ENCODE results near the gene ADAMTS9.

Gene ADAMTS9

DNA sequence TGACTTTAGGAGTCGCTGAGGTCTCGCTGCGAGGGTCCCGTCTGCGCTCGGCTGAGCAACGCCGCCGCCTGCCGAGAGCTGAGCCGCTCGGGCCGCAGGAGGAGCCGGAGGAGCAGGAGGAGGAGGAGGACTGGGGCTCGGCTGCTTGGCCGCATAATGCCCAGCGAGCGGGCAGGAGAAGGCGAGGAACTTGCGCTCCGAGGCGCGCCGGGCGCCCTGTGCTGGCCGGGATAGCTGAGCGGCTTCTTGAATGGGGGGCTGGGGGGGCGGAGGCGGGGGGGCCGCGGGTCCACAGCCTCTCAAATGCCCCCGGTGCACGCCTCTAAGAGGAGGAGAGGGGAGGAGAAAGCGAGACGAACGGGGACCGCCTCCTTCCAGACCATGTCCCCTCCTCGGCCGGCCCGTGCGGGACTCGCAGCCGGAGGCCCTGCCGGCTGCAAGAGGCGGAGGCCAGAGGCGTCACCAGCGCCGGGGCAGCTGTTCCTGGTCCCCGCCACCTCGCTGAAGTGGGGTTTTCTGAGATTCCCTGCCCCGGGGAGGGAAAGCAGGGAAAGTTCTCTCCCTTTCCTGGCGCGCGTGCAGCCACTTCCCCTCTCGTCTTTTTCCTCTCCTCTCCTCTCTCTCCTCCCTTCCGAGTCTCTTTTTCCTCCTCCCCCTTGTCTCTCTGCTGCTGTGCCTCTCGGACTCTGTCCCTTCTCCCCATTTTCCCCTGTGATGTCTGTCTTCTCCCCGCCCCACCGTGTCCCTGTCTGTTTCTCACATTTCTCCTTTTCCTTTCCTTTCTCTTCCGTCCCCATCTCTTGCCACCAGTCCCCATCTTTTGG, at the start of gene ADAMTS9:
ADAMTS9 (minus strand) TSS at position 220 of the 824 bp plus-strand sequence. CDS start 343 bp downstream, outside the sequence.
- DNase-seq = no peak

DNA sequence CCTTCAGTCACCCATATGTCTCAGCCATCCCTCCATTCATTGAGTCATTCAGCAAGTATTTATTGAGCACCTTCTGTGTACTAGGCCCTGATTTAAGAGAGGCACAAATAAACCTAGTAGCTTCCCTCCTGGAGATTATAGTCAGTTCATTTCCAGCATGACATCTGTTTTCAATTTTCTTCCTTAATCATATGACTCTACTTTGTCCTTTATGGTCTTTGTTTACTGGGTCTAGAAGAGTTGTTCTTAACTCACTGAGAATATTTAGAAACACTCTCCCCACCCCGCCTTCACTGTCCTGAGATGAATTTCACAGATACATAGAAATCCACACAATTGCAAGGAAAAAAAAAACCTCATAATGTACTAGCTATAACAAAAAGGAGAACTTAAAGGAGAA, 44.8 kb upstream of the ADAMTS9 start:
- DNase-seq = no peak

DNA sequence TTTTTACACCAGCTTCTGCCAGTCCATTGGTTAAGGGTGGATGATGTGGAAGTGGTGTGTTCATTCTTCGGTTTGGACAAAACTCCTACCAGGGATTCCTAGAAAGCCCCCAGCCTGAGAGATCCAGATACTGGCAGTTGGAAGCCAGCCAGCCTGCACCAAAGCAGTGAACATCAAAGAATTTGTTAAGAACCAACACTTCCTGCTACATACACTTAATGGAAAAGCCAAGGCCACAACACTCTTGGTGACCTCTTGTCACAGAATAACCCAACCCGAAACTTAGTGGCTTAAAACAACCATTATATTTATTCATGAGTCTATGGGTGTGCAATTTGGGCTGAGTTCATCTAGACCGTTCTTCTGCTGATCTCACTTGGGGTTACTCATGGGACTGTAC, 42.9 kb upstream of the ADAMTS9 start:
- DNase-seq = no peak

DNA sequence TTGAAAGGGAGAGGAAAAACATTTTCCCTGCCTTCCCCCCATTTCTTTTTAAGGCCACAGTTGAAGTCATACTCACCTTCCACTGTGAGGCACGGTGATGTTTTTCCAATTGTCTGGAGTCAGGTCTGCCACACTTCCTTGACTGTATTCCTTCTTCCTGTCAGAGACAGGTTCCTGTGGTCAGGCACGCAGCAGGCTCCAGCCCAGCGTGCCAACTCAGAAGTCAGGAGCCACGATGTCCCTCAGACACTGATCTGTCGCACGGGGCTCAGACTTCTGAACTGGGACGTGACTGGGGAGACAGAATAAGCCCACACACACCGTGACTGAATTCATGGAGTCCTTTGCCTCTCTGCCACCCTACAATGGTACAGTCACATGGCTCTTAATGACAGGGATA, 41.2 kb upstream of the ADAMTS9 start:
- DNase-seq = no peak

DNA sequence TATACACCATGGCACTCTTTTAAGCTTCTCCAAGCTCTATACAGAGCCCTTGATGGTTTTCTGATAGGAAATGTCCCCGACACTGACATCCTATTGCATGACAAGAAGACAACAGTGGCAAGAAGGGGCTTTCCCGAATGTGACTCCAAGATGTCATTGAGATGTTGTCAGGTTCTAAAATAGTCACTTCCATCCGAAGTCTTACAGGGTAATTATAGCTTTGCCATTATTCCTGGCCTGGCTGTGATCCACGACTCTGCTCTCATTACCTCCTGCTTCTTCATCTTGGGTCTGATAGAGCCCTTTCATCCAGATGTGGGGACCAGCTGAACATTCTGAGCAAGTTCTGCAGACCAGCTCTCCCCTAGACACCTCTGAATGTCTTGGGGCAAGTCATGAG, 40.6 kb upstream of the ADAMTS9 start:
- DNase-seq = no peak

DNA sequence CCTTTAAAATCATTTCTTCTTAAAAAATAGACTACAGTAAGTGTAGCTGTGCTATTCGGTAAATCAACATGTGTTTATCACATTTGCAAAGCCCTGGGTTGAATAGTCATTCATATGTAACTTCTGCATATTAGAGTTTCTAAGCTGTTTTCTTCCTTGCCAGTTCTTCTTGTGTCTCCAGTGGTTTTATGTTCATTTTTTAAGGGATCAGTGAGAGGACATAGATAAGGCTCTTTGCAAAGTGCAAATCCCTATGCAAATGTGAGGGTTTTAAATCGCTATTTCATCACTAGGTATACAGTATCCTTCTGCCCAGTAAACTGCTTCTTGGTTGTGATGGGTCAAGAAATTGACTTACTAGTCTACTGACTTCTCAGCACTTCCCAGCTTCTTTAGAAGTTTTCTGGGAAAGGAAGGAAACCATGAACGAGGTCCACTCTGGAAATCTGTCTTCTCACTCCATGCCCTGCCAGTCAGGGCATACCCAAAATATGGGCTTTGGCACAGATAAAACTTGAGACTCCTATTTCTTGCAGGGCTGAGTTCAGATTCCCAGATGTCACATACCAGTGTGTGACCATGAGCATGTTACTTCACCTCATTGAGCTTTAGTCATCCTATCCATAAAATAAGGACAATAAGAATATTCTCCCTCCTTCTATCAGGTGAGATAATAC, 38.8 kb upstream of the ADAMTS9 start:
- DNase-seq = no peak

- no peak for DNase-seq
Observed at GRCh38 chr3:64718976-64719375, 31.2 kb upstream of the ADAMTS9 start.

GRCh38 chr3:64717872-64718613, 30.2 kb upstream of the ADAMTS9 start:
- DNase-seq = no peak

- DNase-seq = no peak
Observed at GRCh38 chr3:64717411-64717810, 29.6 kb upstream of the ADAMTS9 start.

DNA sequence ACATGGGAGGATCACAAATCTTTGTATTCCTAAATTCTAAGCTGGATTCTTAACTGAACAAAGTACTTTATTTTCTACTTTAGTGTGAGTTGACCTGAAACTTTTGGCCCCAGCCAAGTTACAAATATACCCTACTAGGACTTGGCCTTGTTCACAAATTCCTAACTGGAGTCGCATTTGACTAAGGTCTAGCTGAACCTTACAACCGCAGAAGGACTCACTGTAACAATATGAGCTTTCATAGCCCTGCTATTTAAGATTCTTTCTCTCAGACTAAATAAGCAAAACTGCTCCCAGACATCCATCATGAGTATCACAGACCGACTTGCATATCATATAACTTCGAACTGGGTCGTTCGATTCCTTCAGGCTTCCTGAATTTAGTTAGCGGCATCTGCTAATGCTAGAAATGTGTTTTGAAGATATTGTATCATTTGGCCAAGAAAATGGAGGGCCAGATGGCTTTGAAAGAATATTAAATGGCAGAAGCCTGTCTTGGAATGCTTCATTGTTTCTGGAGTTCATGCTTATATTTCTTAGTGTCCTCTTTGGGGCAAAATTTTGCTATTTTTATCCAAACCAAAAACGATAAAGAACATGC, 28.4 kb upstream of the ADAMTS9 start:
- DNase-seq = no peak

DNA sequence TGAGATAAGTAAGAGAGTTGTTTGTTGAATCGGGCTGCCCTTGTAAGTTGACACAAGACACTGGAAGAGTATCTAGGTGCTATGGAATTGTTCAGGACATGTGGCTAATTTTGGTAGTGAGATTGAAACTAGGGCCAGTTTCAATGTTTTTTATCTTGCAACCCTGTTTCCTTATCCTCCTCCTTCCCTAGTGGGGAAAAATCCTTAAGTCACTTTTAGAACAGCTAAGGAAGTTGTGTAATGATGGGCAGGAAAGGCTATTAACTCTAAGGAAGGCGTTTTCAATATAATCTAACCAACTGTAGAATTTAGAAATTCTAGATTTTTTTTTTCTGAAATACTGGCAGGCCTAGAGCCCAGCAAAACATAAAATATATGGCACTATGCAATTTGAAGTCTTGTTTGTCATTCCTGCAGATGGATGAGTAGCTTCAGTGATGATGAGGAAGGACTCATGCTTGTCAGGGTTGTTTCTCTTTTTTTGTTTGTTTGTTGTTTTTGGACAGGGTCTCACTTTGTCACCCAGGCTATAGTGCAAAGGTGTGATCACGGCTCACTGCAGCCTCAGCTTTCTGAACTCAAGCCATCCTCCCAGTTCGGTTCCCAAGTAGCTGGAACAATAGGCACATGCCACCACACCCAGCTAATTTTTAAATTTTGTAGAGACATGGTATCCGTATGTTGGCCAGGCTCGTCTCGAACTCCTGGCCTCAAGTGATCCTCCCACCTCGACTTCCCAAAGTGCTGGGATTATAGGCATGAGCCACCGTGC, 27.6 kb upstream of the ADAMTS9 start:
- DNase-seq = no peak

- DNase-seq = no peak
Observed at GRCh38 chr3:64708456-64708855, 20.7 kb upstream of the ADAMTS9 start.

- DNase-seq = no peak
Observed at GRCh38 chr3:64705946-64706345, 18.1 kb upstream of the ADAMTS9 start.

- no peak for DNase-seq
Observed at GRCh38 chr3:64696896-64697295, 9.1 kb upstream of the ADAMTS9 start.

DNA sequence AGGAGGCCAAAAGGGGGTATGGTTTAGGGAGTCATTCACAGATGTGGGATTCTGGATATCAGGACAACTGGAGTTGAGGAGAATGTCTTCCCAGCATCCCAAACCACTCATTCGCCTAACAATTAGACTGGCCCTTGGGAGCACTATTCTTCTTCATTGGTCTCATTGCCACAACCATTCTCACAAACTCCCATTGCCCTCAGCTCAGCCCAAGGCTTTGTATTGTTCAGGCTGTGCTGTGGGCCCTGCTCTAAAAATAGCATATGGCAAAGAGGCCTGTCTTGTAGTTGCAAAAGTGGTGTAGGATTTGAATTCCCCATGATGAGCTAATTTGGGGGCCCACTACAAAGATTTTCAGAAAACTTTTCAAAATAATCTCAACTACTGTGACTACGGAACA, 6.3 kb upstream of the ADAMTS9 start:
- no peak for DNase-seq

DNA sequence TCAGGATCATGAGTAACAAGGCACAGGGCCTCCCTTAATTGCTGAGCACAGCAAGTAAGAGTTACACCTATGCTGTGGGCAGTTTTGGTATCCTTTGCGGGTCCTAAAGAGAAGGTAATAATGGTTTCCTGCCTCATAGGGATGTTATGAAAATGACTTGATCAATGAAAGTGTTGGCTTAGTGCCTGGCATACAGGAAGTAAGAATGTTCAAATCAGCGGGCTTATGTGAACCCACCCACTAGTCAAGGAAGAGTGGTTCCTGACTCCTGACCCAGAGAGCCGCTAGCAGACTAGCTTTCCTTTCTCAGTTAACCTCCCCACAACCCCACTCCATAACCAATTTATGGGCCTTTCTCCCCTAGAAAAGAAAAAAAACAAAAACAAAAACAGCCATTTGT, 5.2 kb upstream of the ADAMTS9 start:
- no peak for DNase-seq

GRCh38 chr3:64691051-64691450, 3.3 kb upstream of the ADAMTS9 start:
- DNase-seq = no peak

DNA sequence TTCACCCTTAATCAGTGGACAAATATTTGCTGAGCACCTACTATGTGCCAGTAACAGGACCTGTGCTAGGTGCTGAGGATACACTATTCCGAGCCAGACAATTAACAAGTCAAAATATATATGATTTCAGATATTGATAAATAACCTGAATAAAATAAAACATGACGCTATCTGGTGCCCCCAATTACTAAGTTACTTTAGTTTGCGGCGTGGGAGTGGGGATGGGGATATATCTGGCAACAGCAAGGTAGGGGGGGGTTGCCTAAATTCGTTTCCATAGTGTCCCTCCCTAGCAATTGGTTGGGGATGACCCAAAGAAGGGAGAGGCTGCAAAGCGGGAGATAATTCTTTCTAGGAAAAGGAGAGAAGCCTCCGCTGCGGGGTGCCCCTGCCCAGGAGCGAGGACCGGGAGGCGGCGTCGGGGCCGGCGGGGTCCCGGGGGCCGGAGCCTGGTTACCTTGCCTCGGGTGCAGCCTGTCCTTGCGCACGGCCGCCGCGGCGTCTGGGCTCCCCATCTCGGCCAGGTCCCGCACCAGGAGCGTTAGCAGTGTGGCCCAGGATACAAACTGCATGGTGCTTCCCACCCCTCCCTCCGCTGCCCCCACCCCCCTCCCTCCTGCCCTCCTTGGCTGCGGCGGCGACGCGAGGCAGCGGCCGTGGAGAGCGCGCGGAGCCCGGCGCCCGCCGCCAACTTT, 567 bp downstream of the ADAMTS9 start:
- DNase-seq = no peak

DNA sequence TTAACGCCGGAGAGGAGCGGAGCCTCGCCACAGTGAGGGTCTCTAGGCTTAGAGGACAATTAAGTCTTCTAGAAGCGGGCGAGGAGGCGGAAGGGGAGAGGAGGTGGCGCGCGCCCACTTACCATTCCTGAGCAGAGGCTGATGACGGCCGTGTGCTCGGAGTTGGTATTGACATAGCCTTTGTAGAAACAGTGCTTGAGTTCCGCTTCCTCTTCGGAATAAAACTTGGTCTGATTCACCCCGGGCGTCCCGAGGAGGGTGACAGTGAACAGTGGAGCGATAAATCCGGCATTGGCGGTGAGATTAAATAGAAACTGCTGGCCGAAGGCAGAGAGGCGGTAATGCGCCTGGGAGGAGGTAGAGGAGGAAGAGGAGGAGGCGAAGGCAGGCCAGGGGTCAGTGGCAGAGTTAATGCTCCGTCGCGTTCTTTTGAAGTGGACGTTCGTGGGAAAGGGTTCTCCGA, 1.3 kb downstream of the ADAMTS9 start:
- DNase-seq = no peak

- DNase-seq = peak in 1 of 2 experiments; percentile 24
Observed at GRCh38 chr3:64685800-64686445, 1.9 kb downstream of the ADAMTS9 start.

- no peak for DNase-seq
Observed at GRCh38 chr3:64685331-64685799, 2.4 kb downstream of the ADAMTS9 start.

Measured in activated T-cell treated with anti-CD3 and anti-CD28 coated beads, Interleukin-2, amount 50 U/mL, for 48 hours (primary cell).